Measurements from ENCODE around the gene STK33.

GRCh38 chr11:8624698-8625097 lies 30.7 kb upstream of the STK33 start:
- TF ChIP-seq, protein P1, sequence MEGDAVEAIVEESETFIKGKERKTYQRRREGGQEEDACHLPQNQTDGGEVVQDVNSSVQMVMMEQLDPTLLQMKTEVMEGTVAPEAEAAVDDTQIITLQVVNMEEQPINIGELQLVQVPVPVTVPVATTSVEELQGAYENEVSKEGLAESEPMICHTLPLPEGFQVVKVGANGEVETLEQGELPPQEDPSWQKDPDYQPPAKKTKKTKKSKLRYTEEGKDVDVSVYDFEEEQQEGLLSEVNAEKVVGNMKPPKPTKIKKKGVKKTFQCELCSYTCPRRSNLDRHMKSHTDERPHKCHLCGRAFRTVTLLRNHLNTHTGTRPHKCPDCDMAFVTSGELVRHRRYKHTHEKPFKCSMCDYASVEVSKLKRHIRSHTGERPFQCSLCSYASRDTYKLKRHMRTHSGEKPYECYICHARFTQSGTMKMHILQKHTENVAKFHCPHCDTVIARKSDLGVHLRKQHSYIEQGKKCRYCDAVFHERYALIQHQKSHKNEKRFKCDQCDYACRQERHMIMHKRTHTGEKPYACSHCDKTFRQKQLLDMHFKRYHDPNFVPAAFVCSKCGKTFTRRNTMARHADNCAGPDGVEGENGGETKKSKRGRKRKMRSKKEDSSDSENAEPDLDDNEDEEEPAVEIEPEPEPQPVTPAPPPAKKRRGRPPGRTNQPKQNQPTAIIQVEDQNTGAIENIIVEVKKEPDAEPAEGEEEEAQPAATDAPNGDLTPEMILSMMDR (IDR thresholded peaks at IDR 0.05), result no peak
- no peak for TF ChIP-seq POLR2A (IDR thresholded peaks at IDR 0.05)

Measured in adrenal gland (tissue), 5 donors.